ENCODE measurements around the gene TPX2. TPM values are rescaled to one million over a fixed set of nuclear protein-coding genes. Genes with fewer than 3 reads are reported as not detected.
"Not testable (repeated sequence)": the region's sequence is repeated elsewhere in the genome, so short reads cannot be mapped to it uniquely, and the experiment has no call there.

The TPX2 gene
- total RNA-seq, 4 donors from 2014 or later: 0.12 to 32.4 (median 0.59) TPM; not detected in 1

- Histone ChIP-seq H3K36me3 (no peaks in the 10 kb centered on the region), H3K27me3 (no peaks in the 10 kb centered on the region), H3K27ac (no peak overlapping the region), H3K4me3 (no peak overlapping the region), H3K9me3 (no peaks in the 10 kb centered on the region), H3K4me1 (no peaks in the 10 kb centered on the region)
- intact Hi-C loops (cut with DNase I; ENCODE audit: low total_unique reads): loop anchor here (5.0 kb wide), 2 partner anchors 208 to 268 kb away; no protein-coding TSS in a partner anchor
- DNase-seq: no peak
- no peak for TF ChIP-seq POLR2A (IDR thresholded peaks at IDR 0.05)
- TF ChIP-seq CTCF (IDR thresholded peaks at IDR 0.05): no peak
These were observed 85.6 kb downstream of the TPX2 start for GRCh38 chr20:31824554-31825313.

GRCh38 chr20:31826074-31826473 lies 87.0 kb downstream of the TPX2 start:
- Histone ChIP-seq H3K4me1 (no peaks in the 10 kb centered on the region), H3K9me3 (no peaks in the 10 kb centered on the region), H3K27ac (no peak overlapping the region), H3K36me3 (no peaks in the 10 kb centered on the region), H3K27me3 (no peaks in the 10 kb centered on the region), H3K4me3 (no peak overlapping the region)
- no peak for DNase-seq
- TF ChIP-seq CTCF (IDR thresholded peaks at IDR 0.05) (no peak), POLR2A (IDR thresholded peaks at IDR 0.05) (no peak)
- intact Hi-C loops (cut with DNase I; ENCODE audit: low total_unique reads): no loop called here

- no peak overlapping the region for H3K4me3 ChIP-seq
- intact Hi-C loops (cut with DNase I; ENCODE audit: low total_unique reads): no loop called here
These were observed 88.0 kb downstream of the TPX2 start for GRCh38 chr20:31827059-31827458.

GRCh38 chr20:31828016-31828415 lies 88.9 kb downstream of the TPX2 start:
- H3K36me3 ChIP-seq; intact Hi-C loops (cut with DNase I; ENCODE audit: low total_unique reads); DNase-seq; H3K4me1 ChIP-seq; H3K27ac ChIP-seq; H3K9me3 ChIP-seq; H3K4me3 ChIP-seq; H3K27me3 ChIP-seq: not testable (repeated sequence)

More at GRCh38 chr20:31827059-31827458, 88.0 kb downstream of the TPX2 start:
- Histone ChIP-seq H3K27ac (no peak overlapping the region), H3K4me1 (no peaks in the 10 kb centered on the region), H3K36me3 (no peaks in the 10 kb centered on the region), H3K27me3 (no peaks in the 10 kb centered on the region), H3K9me3 (no peaks in the 10 kb centered on the region)
- no peak for DNase-seq
- TF ChIP-seq POLR2A (IDR thresholded peaks at IDR 0.05) (no peak), CTCF (IDR thresholded peaks at IDR 0.05) (no peak)

- Histone ChIP-seq H3K36me3 (no peaks in the 10 kb centered on the region), H3K9me3 (no peaks in the 10 kb centered on the region), H3K27ac (no peak overlapping the region), H3K27me3 (no peaks in the 10 kb centered on the region), H3K4me3 (no peak overlapping the region), H3K4me1 (no peaks in the 10 kb centered on the region)
- DNase-seq: no peak
- intact Hi-C loops (cut with DNase I; ENCODE audit: low total_unique reads): no loop called here
- no peak for TF ChIP-seq CTCF (IDR thresholded peaks at IDR 0.05)
- TF ChIP-seq POLR2A (IDR thresholded peaks at IDR 0.05): no peak
These were observed 90.6 kb downstream of the TPX2 start for GRCh38 chr20:31829731-31830130.
